AG04450 (cell line): ENCODE measurements around the gene LRP2. TPM values are rescaled to one million over a fixed set of nuclear protein-coding genes. Genes with fewer than 3 reads are reported as not detected.

Source experiments
- polyA plus RNA-seq: library from polyadenylated mRNA; depleted of rRNA; stranded (reverse); fragments of >200 nt; gene quantifications from 2 replicates; pipeline ENCODE4 v1.2.3, GENCODE V29; 2011; rRNA removed

LRP2 gene
- polyA plus RNA-seq, 1 experiment, result not detected

Other genes starting within 250 kb of the LRP2 start
- gene BBS5, start 117.0 kb upstream of the LRP2 start, polyA plus RNA-seq, result 2.0 and 2.1 TPM in 2 replicates
- 0.22 and 0.26 TPM in 2 replicates for gene KLHL41, start 147.2 kb upstream of the LRP2 start, polyA plus RNA-seq
- 15.8 and 23.1 TPM in 2 replicates for gene FASTKD1, start 211.3 kb upstream of the LRP2 start, polyA plus RNA-seq
- 26.9 and 47.1 TPM in 2 replicates for gene PPIG, start 221.8 kb upstream of the LRP2 start, polyA plus RNA-seq